Vagina (tissue), 2 donors: Measurements from ENCODE around the gene CFAP99.

Experiments
- POLR2AphosphoS5 ChIP-seq, 2 donors: sonication (generic); formaldehyde crosslinking; IDR thresholded peaks; one replicate each; pipeline ENCODE4 v1.9.0; 2017; ENCODE audit warnings: antibody characterized with exemption in 2 of 2, mild to moderate bottlenecking in 2 of 2, low read depth in 1 of 2; ENCODE audit not compliant: insufficient read depth in 1 of 2
- TF ChIP-seq, protein P1 (sequence below), 3 experiments: fragments of 450-650 bp in 2 of 3; fragments of 200-600 bp in 1 of 3; sonication (generic) in 1 of 3; IDR thresholded peaks; one replicate each; pipeline ENCODE4 v1.5.1; 2017 to 2019; ENCODE audit warnings: antibody characterized with exemption in 3 of 3, mild to moderate bottlenecking in 2 of 3, moderate library complexity in 2 of 3

- TF ChIP-seq, protein P1, sequence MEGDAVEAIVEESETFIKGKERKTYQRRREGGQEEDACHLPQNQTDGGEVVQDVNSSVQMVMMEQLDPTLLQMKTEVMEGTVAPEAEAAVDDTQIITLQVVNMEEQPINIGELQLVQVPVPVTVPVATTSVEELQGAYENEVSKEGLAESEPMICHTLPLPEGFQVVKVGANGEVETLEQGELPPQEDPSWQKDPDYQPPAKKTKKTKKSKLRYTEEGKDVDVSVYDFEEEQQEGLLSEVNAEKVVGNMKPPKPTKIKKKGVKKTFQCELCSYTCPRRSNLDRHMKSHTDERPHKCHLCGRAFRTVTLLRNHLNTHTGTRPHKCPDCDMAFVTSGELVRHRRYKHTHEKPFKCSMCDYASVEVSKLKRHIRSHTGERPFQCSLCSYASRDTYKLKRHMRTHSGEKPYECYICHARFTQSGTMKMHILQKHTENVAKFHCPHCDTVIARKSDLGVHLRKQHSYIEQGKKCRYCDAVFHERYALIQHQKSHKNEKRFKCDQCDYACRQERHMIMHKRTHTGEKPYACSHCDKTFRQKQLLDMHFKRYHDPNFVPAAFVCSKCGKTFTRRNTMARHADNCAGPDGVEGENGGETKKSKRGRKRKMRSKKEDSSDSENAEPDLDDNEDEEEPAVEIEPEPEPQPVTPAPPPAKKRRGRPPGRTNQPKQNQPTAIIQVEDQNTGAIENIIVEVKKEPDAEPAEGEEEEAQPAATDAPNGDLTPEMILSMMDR (IDR thresholded peaks at IDR 0.05): no peak
- TF ChIP-seq POLR2AphosphoS5 (IDR thresholded peaks at IDR 0.05; ENCODE audit: insufficient read depth in 1 of 2, low read depth in 1 of 2): no peak
Observed at GRCh38 chr4:2425386-2426068, 6.8 kb downstream of the CFAP99 start.
